Measurements from ENCODE around the gene TBC1D5. TPM values are rescaled to one million over a fixed set of nuclear protein-coding genes. Genes with fewer than 3 reads are reported as not detected.
"Not testable (repeated sequence)": the region's sequence is repeated elsewhere in the genome, so short reads cannot be mapped to it uniquely, and the experiment has no call there.

Gene TBC1D5
- total RNA-seq, 2 experiments from 2014 or later, result 40.9 to 41.0 TPM

- CTCF ChIA-PET, result no interaction called here
- POLR2A ChIA-PET, result no interaction called here
Observed at GRCh38 chr3:17137321-17137826, 605.1 kb downstream of the TBC1D5 start.

GRCh38 chr3:17136136-17136721 is 606.2 kb downstream of the TBC1D5 start:
- ChIA-PET POLR2A (no interaction called here), CTCF (no interaction called here)

GRCh38 chr3:17135696-17136095 is 606.7 kb downstream of the TBC1D5 start:
- ChIA-PET CTCF (no interaction called here), POLR2A (no interaction called here)

- POLR2A ChIA-PET, result no interaction called here
- CTCF ChIA-PET, result no interaction called here
Observed at GRCh38 chr3:17133632-17134545, 608.5 kb downstream of the TBC1D5 start.

- ChIA-PET POLR2A (interaction anchor here (0.5 kb wide), 1 partner anchor 1924 kb away, joined by 3 read pairs; no protein-coding TSS in a partner anchor), CTCF (no interaction called here)
Observed at GRCh38 chr3:17132286-17133115, 609.9 kb downstream of the TBC1D5 start.

- ChIA-PET CTCF (no interaction called here), POLR2A (no interaction called here)
Observed at GRCh38 chr3:17130956-17131355, 611.5 kb downstream of the TBC1D5 start.

- CTCF ChIA-PET, result interaction anchor here (0.7 kb wide), 1 partner anchor 310 kb away, joined by 3 read pairs; no protein-coding TSS in a partner anchor
Observed at GRCh38 chr3:17129556-17129955, 612.9 kb downstream of the TBC1D5 start.

GRCh38 chr3:17128671-17129070 is 613.8 kb downstream of the TBC1D5 start:
- POLR2A ChIA-PET, CTCF ChIA-PET: not testable (repeated sequence)

More at GRCh38 chr3:17129556-17129955, 612.9 kb downstream of the TBC1D5 start:
- POLR2A ChIA-PET, result no interaction called here

GRCh38 chr3:17125738-17126442 is 616.5 kb downstream of the TBC1D5 start:
- ChIA-PET CTCF (no interaction called here), POLR2A (no interaction called here)

- CTCF ChIA-PET, result no interaction called here
Observed at GRCh38 chr3:17122758-17123157, 619.7 kb downstream of the TBC1D5 start.

GRCh38 chr3:17121336-17121735 is 621.1 kb downstream of the TBC1D5 start:
- ChIA-PET CTCF (no interaction called here), POLR2A (no interaction called here)

More at GRCh38 chr3:17122758-17123157, 619.7 kb downstream of the TBC1D5 start:
- POLR2A ChIA-PET, result no interaction called here

GRCh38 chr3:17120115-17120514 is 622.3 kb downstream of the TBC1D5 start:
- ChIA-PET CTCF (no interaction called here), POLR2A (no interaction called here)

GRCh38 chr3:17119201-17120072 is 623.0 kb downstream of the TBC1D5 start:
- ChIA-PET POLR2A (no interaction called here), CTCF (no interaction called here)

GRCh38 chr3:17118771-17119170 is 623.7 kb downstream of the TBC1D5 start:
- POLR2A ChIA-PET, result no interaction called here
- CTCF ChIA-PET, result no interaction called here

GRCh38 chr3:17116007-17116600 is 626.3 kb downstream of the TBC1D5 start:
- CTCF ChIA-PET, result no interaction called here
- POLR2A ChIA-PET, result no interaction called here

GRCh38 chr3:17115186-17115585 is 627.2 kb downstream of the TBC1D5 start:
- CTCF ChIA-PET, result no interaction called here

GRCh38 chr3:17111586-17111985 is 630.8 kb downstream of the TBC1D5 start:
- CTCF ChIA-PET, result no interaction called here
- POLR2A ChIA-PET, result no interaction called here

More at GRCh38 chr3:17115186-17115585, 627.2 kb downstream of the TBC1D5 start:
- POLR2A ChIA-PET, result no interaction called here

GRCh38 chr3:17110660-17111396 is 631.6 kb downstream of the TBC1D5 start:
- ChIA-PET CTCF (no interaction called here), POLR2A (no interaction called here)

Measured in activated CD8-positive, alpha-beta memory T cell treated with anti-CD3 and anti-CD28 coated beads for 36 hours (primary cell).